HFFc6 (cell line): ENCODE measurements around the gene OR8B8. TPM values are rescaled to one million over a fixed set of nuclear protein-coding genes. Genes with fewer than 3 reads are reported as not detected.
"Not testable (repeated sequence)": the region's sequence is repeated elsewhere in the genome, so short reads cannot be mapped to it uniquely, and the experiment has no call there.

Experiments
- DNase-seq: peaks from one replicate; pipeline ENCODE4 v3.0.0-alpha.2; 2018
- H3K27ac Mint-ChIP-seq: 2 replicates; pipeline ENCODE4 v1.8.0; 2020; ENCODE audit warnings: mild to moderate bottlenecking, mixed read lengths
- H3K27me3 Mint-ChIP-seq: 2 replicates; pipeline ENCODE4 v1.8.0; 2021; ENCODE audit warnings: mild to moderate bottlenecking, moderate library complexity, mixed read lengths; ENCODE audit not compliant: insufficient read depth
- H3K36me3 Mint-ChIP-seq: 2 replicates; pipeline ENCODE4 v1.8.0; 2021; ENCODE audit warnings: low read depth, mixed read lengths
- H3K4me1 Mint-ChIP-seq: 2 replicates; pipeline ENCODE4 v1.8.0; 2020; ENCODE audit warnings: low read depth, mixed read lengths
- H3K4me3 Mint-ChIP-seq: 2 replicates; pipeline ENCODE4 v1.8.0; 2020; ENCODE audit warnings: mild to moderate bottlenecking, moderate library complexity, mixed read lengths
- H3K9me3 Mint-ChIP-seq: 2 replicates; pipeline ENCODE4 v1.8.0; 2020; ENCODE audit warnings: mild to moderate bottlenecking, mixed read lengths
- total RNA-seq, 6 experiments: library from RNA; stranded (reverse); fragmentation: NEBNext Ultra II Directional; extraction: Animal tissue kit (Norgen Biotek cat#: 25700); gene quantifications; 2 replicates in 1 of 6; 3 replicates in 5 of 6; pipeline ENCODE4 v1.2.3, GENCODE V29; 2021
- TF ChIP-seq, protein P1 (sequence below): fragments of 200-600 bp; sonication (generic); IDR thresholded peaks from 2 replicates; pipeline ENCODE4 v1.5.0; 2021; ENCODE audit warnings: antibody characterized with exemption, mild to moderate bottlenecking

Gene OR8B8
- total RNA-seq, 6 experiments from 2014 or later: not detected

- H3K27me3 Mint-ChIP-seq: peaks cover 6% of the 10 kb centered on the region
- H3K9me3 Mint-ChIP-seq: peaks cover 9% of the 10 kb centered on the region
- H3K27ac Mint-ChIP-seq: no peak within 1 kb of the TSS
- H3K4me3 Mint-ChIP-seq: no peak within 1 kb of the TSS
- no peaks in the 10 kb centered on the region for H3K36me3 Mint-ChIP-seq
- TF ChIP-seq, protein P1, sequence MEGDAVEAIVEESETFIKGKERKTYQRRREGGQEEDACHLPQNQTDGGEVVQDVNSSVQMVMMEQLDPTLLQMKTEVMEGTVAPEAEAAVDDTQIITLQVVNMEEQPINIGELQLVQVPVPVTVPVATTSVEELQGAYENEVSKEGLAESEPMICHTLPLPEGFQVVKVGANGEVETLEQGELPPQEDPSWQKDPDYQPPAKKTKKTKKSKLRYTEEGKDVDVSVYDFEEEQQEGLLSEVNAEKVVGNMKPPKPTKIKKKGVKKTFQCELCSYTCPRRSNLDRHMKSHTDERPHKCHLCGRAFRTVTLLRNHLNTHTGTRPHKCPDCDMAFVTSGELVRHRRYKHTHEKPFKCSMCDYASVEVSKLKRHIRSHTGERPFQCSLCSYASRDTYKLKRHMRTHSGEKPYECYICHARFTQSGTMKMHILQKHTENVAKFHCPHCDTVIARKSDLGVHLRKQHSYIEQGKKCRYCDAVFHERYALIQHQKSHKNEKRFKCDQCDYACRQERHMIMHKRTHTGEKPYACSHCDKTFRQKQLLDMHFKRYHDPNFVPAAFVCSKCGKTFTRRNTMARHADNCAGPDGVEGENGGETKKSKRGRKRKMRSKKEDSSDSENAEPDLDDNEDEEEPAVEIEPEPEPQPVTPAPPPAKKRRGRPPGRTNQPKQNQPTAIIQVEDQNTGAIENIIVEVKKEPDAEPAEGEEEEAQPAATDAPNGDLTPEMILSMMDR: no peak
- no peak for DNase-seq
- no peaks in the 10 kb centered on the region for H3K4me1 Mint-ChIP-seq
These were observed 21.0 kb downstream of the OR8B8 start, which contains the start of gene OR8B4 for GRCh38 chr11:124424384-124424921. Gene OR8B4, minus strand, starts transcription at chr11:124424871. Its CDS starts 0 bp downstream, at chr11:124424871.

DNA sequence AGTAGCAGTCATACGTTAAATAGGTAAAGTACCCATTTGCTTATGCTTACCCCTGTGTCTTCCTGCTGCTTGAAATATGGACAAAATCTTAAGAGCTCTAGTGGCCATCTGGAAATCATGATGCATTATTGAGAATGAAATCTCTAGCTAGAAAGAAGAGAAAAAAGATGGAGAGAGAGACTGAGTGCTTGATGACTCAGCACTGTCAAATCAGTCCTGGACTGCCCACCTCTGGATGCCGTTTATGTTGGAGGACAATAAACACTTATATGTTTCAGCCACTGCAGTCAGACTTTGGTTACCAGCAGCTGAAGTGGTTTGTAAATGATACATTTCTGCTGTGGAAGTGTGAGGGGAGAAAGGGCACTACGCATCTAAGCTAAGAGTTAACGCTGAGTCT is 24.5 kb downstream of the OR8B8 start:
- Mint-ChIP-seq H3K27me3 (peaks cover 3% of the 10 kb centered on the region), H3K36me3 (no peaks in the 10 kb centered on the region), H3K4me1 (no peaks in the 10 kb centered on the region), H3K9me3 (no peaks in the 10 kb centered on the region), H3K4me3 (no peak overlapping the region), H3K27ac (no peak overlapping the region)
- TF ChIP-seq, protein P1: no peak
- no peak for DNase-seq

DNA sequence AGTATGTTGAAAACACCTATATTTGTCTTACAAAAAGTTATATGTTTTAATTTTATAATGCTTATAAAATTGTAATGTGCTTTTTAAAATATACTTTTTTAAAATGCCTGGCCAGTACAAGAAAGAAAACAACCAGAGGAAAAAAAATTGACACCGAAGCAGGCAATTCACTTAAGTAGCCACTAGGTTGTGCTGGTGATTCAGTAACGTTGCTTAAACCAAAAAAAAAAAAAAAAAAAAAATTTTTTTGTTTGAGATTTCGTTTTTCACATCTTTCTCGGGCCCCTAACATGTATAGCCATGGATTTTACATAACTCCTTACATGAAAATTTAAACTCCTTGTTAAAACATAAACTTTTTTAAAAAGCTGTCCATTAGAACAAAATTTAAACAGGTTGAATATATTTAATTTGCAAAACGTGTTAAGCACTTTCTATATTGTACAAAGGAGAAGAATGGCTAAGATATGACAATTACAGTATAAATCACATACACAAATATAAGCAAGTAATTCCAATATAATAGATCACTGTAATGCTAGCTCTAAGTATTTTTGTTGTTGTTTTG is 30.1 kb downstream of the OR8B8 start:
- peak; percentile 29 for DNase-seq
- 0 out of 2 replicates have a peak, but pooled peaks cover 5% of the 10 kb centered on the region for H3K4me1 Mint-ChIP-seq

GRCh38 chr11:124409906-124410305 is 35.6 kb downstream of the OR8B8 start:
- no peaks in the 10 kb centered on the region for H3K4me1 Mint-ChIP-seq
- no peaks in the 10 kb centered on the region for H3K9me3 Mint-ChIP-seq
- DNase-seq: no peak
- H3K27me3 Mint-ChIP-seq: peaks cover 5% of the 10 kb centered on the region
- TF ChIP-seq, protein P1: no peak
- H3K36me3 Mint-ChIP-seq: no peaks in the 10 kb centered on the region
- H3K27ac Mint-ChIP-seq: no peak overlapping the region
- no peak overlapping the region for H3K4me3 Mint-ChIP-seq

More for the DNA sequence above, 30.1 kb downstream of the OR8B8 start:
- no peak overlapping the region for H3K27ac Mint-ChIP-seq
- H3K36me3 Mint-ChIP-seq: no peaks in the 10 kb centered on the region
- no peaks in the 10 kb centered on the region for H3K9me3 Mint-ChIP-seq
- no peak overlapping the region; the same call in 1 of the 2 replicates for H3K4me3 Mint-ChIP-seq
- peaks cover 3% of the 10 kb centered on the region for H3K27me3 Mint-ChIP-seq
- TF ChIP-seq, protein P1: peak; percentile 88

- peaks cover 5% of the 10 kb centered on the region for H3K27me3 Mint-ChIP-seq
- DNase-seq: no peak
- peaks cover 6% of the 10 kb centered on the region for H3K4me1 Mint-ChIP-seq
- H3K36me3 Mint-ChIP-seq: no peaks in the 10 kb centered on the region
- no peak overlapping the region for H3K27ac Mint-ChIP-seq
- no peaks in the 10 kb centered on the region; the same call in 1 of the 2 replicates for H3K9me3 Mint-ChIP-seq
- TF ChIP-seq, protein P1: no peak
- no peak overlapping the region for H3K4me3 Mint-ChIP-seq
These were observed 39.9 kb downstream of the OR8B8 start for GRCh38 chr11:124405581-124405980.

DNA sequence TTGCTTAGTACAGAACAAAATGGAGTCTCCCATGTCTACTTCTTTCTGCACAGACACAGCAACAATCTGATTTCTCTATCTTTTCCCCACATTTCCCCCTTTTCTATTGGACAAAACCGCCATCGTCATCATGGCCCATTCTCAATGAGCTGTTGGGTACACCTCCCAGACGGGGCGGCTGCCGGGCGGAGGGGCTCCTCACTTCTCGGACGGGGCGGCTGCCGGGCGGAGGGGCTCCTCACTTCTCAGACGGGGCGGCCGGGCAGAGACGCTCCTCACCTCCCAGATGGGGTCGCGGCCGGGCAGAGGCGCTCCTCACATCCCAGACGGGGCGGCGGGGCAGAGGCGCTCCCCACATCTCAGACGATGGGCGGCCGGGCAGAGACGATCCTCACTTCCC is 42.3 kb downstream of the OR8B8 start:
- not testable (repeated sequence) for H3K27ac Mint-ChIP-seq, H3K27me3 Mint-ChIP-seq, H3K9me3 Mint-ChIP-seq, H3K4me3 Mint-ChIP-seq, H3K36me3 Mint-ChIP-seq, DNase-seq, H3K4me1 Mint-ChIP-seq
